H9 (cell line): ENCODE measurements around the gene SLC39A7. TPM values are rescaled to one million over a fixed set of nuclear protein-coding genes. Genes with fewer than 3 reads are reported as not detected.

Source experiments
- DNase-seq: peaks from one replicate; pipeline ENCODE4 v3.0.0-alpha.2; 2017
- H2AFZ ChIP-seq: one replicate; pipeline ENCODE4 v1.6.1; 2013; ENCODE audit warnings: mild to moderate bottlenecking, low read length, control low read depth, moderate library complexity
- H2AK5ac ChIP-seq: 2 replicates; pipeline ENCODE4 v1.6.1; 2013; ENCODE audit warnings: low read length, control low read depth, mixed read lengths; ENCODE audit not compliant: insufficient read length
- H2BK120ac ChIP-seq: one replicate; pipeline ENCODE4 v1.6.1; 2013; ENCODE audit warnings: low read depth, mild to moderate bottlenecking, low read length, control low read depth, inconsistent platforms; ENCODE audit not compliant: poor library complexity, severe bottlenecking
- H2BK12ac ChIP-seq: 2 replicates; pipeline ENCODE4 v1.6.1; 2013; ENCODE audit warnings: low read length, control low read depth, mixed read lengths, low read depth; ENCODE audit not compliant: insufficient read length
- H2BK15ac ChIP-seq: 2 replicates; pipeline ENCODE4 v1.6.1; 2013; ENCODE audit warnings: low read depth, low read length, control low read depth
- H2BK20ac ChIP-seq: one replicate; pipeline ENCODE4 v1.6.1; 2013; ENCODE audit warnings: low read depth, mild to moderate bottlenecking, low read length, control low read depth, inconsistent platforms; ENCODE audit not compliant: poor library complexity, severe bottlenecking
- H2BK5ac ChIP-seq: 2 replicates; pipeline ENCODE4 v1.6.1; 2013; ENCODE audit warnings: low read length, control low read depth, mixed read lengths; ENCODE audit not compliant: insufficient read length
- H3K14ac ChIP-seq: 2 replicates; pipeline ENCODE4 v1.6.1; 2013; ENCODE audit warnings: low read length, control low read depth; ENCODE audit not compliant: insufficient read depth
- H3K18ac ChIP-seq: 2 replicates; pipeline ENCODE4 v1.6.1; 2013; ENCODE audit warnings: low read depth, mild to moderate bottlenecking, mixed read lengths, low read length, control low read depth; ENCODE audit not compliant: insufficient read length
- H3K23ac ChIP-seq: 2 replicates; pipeline ENCODE4 v1.6.1; 2013; ENCODE audit warnings: low read length, control low read depth, mixed read lengths, low read depth; ENCODE audit not compliant: insufficient read length
- H3K23me2 ChIP-seq: 2 replicates; pipeline ENCODE4 v1.6.1; 2013; ENCODE audit warnings: low read depth, mild to moderate bottlenecking, mixed read lengths, low read length, control low read depth; ENCODE audit not compliant: insufficient read length, poor library complexity, severe bottlenecking
- H3K27ac ChIP-seq: 2 replicates; pipeline ENCODE4 v1.5.1; 2013; ENCODE audit warnings: low read length, control low read depth, mixed read lengths, low read depth; ENCODE audit not compliant: insufficient read length
- H3K27me3 ChIP-seq: 2 replicates; pipeline ENCODE4 v1.6.1; 2013; ENCODE audit warnings: low read length, control low read depth, inconsistent platforms; ENCODE audit not compliant: insufficient read depth
- H3K4ac ChIP-seq: 2 replicates; pipeline ENCODE4 v1.6.1; 2013; ENCODE audit warnings: low read depth, mild to moderate bottlenecking, control low read depth, inconsistent platforms, low read length, moderate library complexity
- H3K4me1 ChIP-seq: 2 replicates; pipeline ENCODE4 v1.6.1; 2013; ENCODE audit warnings: low read length, control low read depth, inconsistent platforms; ENCODE audit not compliant: insufficient read depth
- H3K4me2 ChIP-seq: 2 replicates; pipeline ENCODE4 v1.6.1; 2013; ENCODE audit warnings: low read length, control low read depth, mixed read lengths; ENCODE audit not compliant: insufficient read length, insufficient read depth
- H3K56ac ChIP-seq: 2 replicates; pipeline ENCODE4 v1.6.1; 2013; ENCODE audit warnings: low read depth, mild to moderate bottlenecking, mixed read lengths, low read length, control low read depth; ENCODE audit not compliant: insufficient read length
- H3K79me1 ChIP-seq: 2 replicates; pipeline ENCODE4 v1.6.1; 2013; ENCODE audit warnings: low read depth, mild to moderate bottlenecking, moderate library complexity, low read length, control low read depth, inconsistent platforms; ENCODE audit not compliant: insufficient read depth, poor library complexity, severe bottlenecking
- H3K79me2 ChIP-seq: 2 replicates; pipeline ENCODE4 v1.6.1; 2013; ENCODE audit warnings: low read length, control low read depth, inconsistent platforms; ENCODE audit not compliant: insufficient read depth
- H3K9ac ChIP-seq: 2 replicates; pipeline ENCODE4 v1.6.1; 2013; ENCODE audit warnings: low read length, control low read depth, mixed read lengths; ENCODE audit not compliant: insufficient read length; ENCODE audit errors: extremely low read depth
- H3K9me3 ChIP-seq: one replicate; pipeline ENCODE4 v1.6.1; 2013; ENCODE audit warnings: low read depth, low read length, inconsistent platforms; ENCODE audit not compliant: control insufficient read depth
- H3T11ph ChIP-seq: one replicate; pipeline ENCODE4 v1.6.1; 2013; ENCODE audit warnings: mild to moderate bottlenecking, low read length, control low read depth, inconsistent platforms
- H4K20me1 ChIP-seq: one replicate; pipeline ENCODE4 v1.6.1; 2013; ENCODE audit not compliant: control insufficient read depth, insufficient read length, insufficient read depth
- H4K5ac ChIP-seq: 2 replicates; pipeline ENCODE4 v1.6.1; 2013; ENCODE audit warnings: low read depth, mild to moderate bottlenecking, mixed read lengths, low read length, control low read depth; ENCODE audit not compliant: insufficient read length
- H4K8ac ChIP-seq: replicated peaks from 2 replicates; pipeline ENCODE4 v1.6.1; 2013; ENCODE audit warnings: low read length, control low read depth, mixed read lengths, low read depth; ENCODE audit not compliant: insufficient read length
- H4K91ac ChIP-seq: 2 replicates; pipeline ENCODE4 v1.6.1; 2013; ENCODE audit warnings: low read depth, mild to moderate bottlenecking, moderate library complexity, mixed read lengths, low read length, control low read depth; ENCODE audit not compliant: insufficient read length
- H3K27ac Mint-ChIP-seq, 3 experiments: 2 replicates in 2 of 3; 3 replicates in 1 of 3; pipeline ENCODE4 v1.8.0; 2020 to 2021; ENCODE audit warnings: mixed read lengths in 3 of 3, mild to moderate bottlenecking in 1 of 3, moderate library complexity in 1 of 3
- H3K27me3 Mint-ChIP-seq: 2 replicates; pipeline ENCODE4 v1.8.0; 2021; ENCODE audit warnings: low read depth, mild to moderate bottlenecking, moderate library complexity, mixed read lengths
- H3K36me3 Mint-ChIP-seq, 3 experiments: 2 replicates in 2 of 3; 3 replicates in 1 of 3; pipeline ENCODE4 v1.8.0; 2020 to 2021; ENCODE audit warnings: low read depth in 3 of 3, mixed read lengths in 3 of 3; ENCODE audit not compliant: insufficient read depth in 1 of 3
- H3K4me1 Mint-ChIP-seq, 2 experiments: 2 replicates each; pipeline ENCODE4 v1.8.0; 2020; ENCODE audit warnings: mixed read lengths in 2 of 2
- H3K4me3 Mint-ChIP-seq, 2 experiments: 2 replicates in 1 of 2; 3 replicates in 1 of 2; pipeline ENCODE4 v1.8.0; 2020 to 2021; ENCODE audit warnings: mild to moderate bottlenecking in 2 of 2, mixed read lengths in 2 of 2, moderate library complexity in 1 of 2
- H3K9me3 Mint-ChIP-seq, 2 experiments: 2 replicates in 1 of 2; 3 replicates in 1 of 2; pipeline ENCODE4 v1.8.0; 2020; ENCODE audit warnings: mild to moderate bottlenecking in 2 of 2, mixed read lengths in 2 of 2, moderate library complexity in 1 of 2
- CTCF ChIP-seq: fragments of 200-600 bp; sonication (generic); conservative IDR thresholded peaks from 3 replicates; pipeline ENCODE4 v1.8.0; 2021; ENCODE audit warnings: antibody characterized with exemption, mild to moderate bottlenecking
- WGBS: extraction: QIAGEN DNeasy Blood & Tissue Kit; methylation state at CpG from one replicate; pipeline ENCODE4 v1.1.7; 2013; ENCODE audit warnings: missing lambda C conversion rate, low lambda C conversion rate, mixed read lengths; ENCODE audit not compliant: insufficient read length; ENCODE audit errors: extremely low coverage; 5-methylcytosine and 5-hydroxymethylcytosine counted together
- total RNA-seq: library from RNA; stranded (reverse); gene quantifications from 2 replicates; pipeline ENCODE4 v1.2.1, GENCODE V29; 2021

The SLC39A7 gene
- total RNA-seq, 1 experiment from 2014 or later = 107 TPM

DNA sequence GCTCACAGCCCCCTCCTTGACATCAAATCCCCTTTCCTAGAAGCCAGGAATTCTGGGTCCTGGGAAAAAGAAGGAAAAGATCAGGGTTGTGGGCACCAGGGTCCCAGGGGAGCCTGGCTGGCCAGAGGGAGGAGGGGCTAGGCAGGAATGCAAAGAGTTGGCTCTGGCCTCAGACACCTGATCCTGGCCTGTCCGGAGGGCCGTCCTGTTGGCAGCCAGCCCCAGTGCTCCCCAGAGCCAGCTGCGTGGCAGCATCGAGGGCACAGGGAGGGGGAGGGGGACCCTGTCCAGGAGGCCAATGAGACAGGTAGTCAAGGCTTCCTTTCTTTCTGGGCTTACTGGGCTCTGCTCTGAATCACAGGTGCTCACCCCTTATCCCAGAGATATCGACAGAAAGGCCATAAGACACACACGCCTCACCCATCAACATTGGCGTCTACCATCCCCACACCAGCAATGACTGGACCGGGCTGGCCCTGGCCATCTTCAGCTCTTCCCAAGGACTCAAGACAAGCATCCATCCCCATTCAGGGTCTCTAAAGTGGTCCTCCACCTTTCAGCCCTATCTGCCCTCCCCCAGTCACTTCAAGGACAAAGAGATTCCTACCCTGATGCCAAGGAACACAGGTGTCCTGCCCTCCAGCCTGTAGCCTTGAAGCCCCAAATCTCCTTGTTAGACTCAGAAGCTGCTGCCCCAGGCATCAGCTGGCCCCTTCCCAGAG, 9.1 kb upstream of the SLC39A7 start:
- Histone ChIP-seq H3K27me3 (peaks cover 3% of the 10 kb centered on the region; the same call in 1 of the 2 replicates), H3K4me1 (no peaks in the 10 kb centered on the region), H3K14ac (no peak overlapping the region), H2BK5ac (no peak overlapping the region), H4K5ac (no peak overlapping the region), H3K23ac (no peak overlapping the region), H3K4ac (no peak overlapping the region), H4K20me1 (no peaks in the 10 kb centered on the region), H3K9ac (no peak overlapping the region), H2BK120ac (no peak overlapping the region), H2BK20ac (no peak overlapping the region), H2AFZ (no peak overlapping the region), H3K18ac (no peak overlapping the region), H3K79me1 (no peaks in the 10 kb centered on the region), H3K79me2 (no peaks in the 10 kb centered on the region), H2AK5ac (no peak overlapping the region), H3K56ac (no peak overlapping the region), H3T11ph (no peak overlapping the region), H4K8ac (no peak overlapping the region), H3K4me2 (peak overlapping the region; percentile 84), H2BK15ac (no peak overlapping the region), H3K27ac (no peak overlapping the region), H2BK12ac (no peak overlapping the region), H3K23me2 (peaks cover 11% of the 10 kb centered on the region), H4K91ac (no peak overlapping the region), H3K9me3 (no peaks in the 10 kb centered on the region)
- H3K27ac Mint-ChIP-seq = no peak overlapping the region
- H3K4me3 Mint-ChIP-seq = peak overlapping the region; percentile 76 to 91; a peak in 3 of 5 replicates
- H3K36me3 Mint-ChIP-seq = peaks cover 14 to 25% (median 22%) of the 10 kb centered on the region in 3 experiments; a peak in 6 of 7 replicates
- peaks cover 64% of the 10 kb centered on the region for H3K27me3 Mint-ChIP-seq
- TF ChIP-seq CTCF = no peak
- peaks cover 12 to 18% of the 10 kb centered on the region in 2 experiments for H3K4me1 Mint-ChIP-seq
- H3K9me3 Mint-ChIP-seq = no peaks in the 10 kb centered on the region; a peak in 1 of 5 replicates
- no CpG with 5 or more reads among the region's 8 CpGs for WGBS
- no peak for DNase-seq
